ENCODE data around the gene KRTAP4-9. TPM values are rescaled to one million over a fixed set of nuclear protein-coding genes. Genes with fewer than 3 reads are reported as not detected.
"Not testable (repeated sequence)": the region's sequence is repeated elsewhere in the genome, so short reads cannot be mapped to it uniquely, and the experiment has no call there.

Gene KRTAP4-9
- total and polyA plus RNA-seq, 10 of the 15 experiments (the other 5 are each of a cell fraction or from before 2014, with no cell fraction given) = not detected

DNA sequence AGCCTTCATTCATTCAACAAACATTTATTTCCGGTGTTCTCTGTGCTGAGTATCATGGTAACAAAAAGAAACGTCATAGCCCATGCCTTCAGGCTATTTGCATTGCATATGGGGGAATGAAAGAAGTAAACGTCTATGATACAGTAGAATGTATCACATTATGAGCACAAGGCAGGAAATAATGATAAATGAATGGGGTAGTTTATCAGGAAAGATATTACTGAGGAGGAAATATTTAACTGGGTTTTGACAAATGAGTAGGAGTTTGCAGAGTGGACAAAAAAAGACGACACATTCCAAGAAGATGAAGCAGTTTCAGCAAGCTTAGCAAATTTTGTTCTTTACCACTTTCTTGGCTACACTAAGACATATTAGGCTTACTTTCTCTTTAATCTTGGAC is 22.6 kb upstream of the KRTAP4-9 start (continued):
- TF ChIP-seq, protein P1, sequence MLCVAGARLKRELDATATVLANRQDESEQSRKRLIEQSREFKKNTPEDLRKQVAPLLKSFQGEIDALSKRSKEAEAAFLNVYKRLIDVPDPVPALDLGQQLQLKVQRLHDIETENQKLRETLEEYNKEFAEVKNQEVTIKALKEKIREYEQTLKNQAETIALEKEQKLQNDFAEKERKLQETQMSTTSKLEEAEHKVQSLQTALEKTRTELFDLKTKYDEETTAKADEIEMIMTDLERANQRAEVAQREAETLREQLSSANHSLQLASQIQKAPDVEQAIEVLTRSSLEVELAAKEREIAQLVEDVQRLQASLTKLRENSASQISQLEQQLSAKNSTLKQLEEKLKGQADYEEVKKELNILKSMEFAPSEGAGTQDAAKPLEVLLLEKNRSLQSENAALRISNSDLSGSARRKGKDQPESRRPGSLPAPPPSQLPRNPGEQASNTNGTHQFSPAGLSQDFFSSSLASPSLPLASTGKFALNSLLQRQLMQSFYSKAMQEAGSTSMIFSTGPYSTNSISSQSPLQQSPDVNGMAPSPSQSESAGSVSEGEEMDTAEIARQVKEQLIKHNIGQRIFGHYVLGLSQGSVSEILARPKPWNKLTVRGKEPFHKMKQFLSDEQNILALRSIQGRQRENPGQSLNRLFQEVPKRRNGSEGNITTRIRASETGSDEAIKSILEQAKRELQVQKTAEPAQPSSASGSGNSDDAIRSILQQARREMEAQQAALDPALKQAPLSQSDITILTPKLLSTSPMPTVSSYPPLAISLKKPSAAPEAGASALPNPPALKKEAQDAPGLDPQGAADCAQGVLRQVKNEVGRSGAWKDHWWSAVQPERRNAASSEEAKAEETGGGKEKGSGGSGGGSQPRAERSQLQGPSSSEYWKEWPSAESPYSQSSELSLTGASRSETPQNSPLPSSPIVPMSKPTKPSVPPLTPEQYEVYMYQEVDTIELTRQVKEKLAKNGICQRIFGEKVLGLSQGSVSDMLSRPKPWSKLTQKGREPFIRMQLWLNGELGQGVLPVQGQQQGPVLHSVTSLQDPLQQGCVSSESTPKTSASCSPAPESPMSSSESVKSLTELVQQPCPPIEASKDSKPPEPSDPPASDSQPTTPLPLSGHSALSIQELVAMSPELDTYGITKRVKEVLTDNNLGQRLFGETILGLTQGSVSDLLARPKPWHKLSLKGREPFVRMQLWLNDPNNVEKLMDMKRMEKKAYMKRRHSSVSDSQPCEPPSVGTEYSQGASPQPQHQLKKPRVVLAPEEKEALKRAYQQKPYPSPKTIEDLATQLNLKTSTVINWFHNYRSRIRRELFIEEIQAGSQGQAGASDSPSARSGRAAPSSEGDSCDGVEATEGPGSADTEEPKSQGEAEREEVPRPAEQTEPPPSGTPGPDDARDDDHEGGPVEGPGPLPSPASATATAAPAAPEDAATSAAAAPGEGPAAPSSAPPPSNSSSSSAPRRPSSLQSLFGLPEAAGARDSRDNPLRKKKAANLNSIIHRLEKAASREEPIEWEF (IDR thresholded peaks at IDR 0.05; ENCODE audit: insufficient replicate concordance, low read depth, low read length) = no peak
- TF ChIP-seq, protein P2, sequence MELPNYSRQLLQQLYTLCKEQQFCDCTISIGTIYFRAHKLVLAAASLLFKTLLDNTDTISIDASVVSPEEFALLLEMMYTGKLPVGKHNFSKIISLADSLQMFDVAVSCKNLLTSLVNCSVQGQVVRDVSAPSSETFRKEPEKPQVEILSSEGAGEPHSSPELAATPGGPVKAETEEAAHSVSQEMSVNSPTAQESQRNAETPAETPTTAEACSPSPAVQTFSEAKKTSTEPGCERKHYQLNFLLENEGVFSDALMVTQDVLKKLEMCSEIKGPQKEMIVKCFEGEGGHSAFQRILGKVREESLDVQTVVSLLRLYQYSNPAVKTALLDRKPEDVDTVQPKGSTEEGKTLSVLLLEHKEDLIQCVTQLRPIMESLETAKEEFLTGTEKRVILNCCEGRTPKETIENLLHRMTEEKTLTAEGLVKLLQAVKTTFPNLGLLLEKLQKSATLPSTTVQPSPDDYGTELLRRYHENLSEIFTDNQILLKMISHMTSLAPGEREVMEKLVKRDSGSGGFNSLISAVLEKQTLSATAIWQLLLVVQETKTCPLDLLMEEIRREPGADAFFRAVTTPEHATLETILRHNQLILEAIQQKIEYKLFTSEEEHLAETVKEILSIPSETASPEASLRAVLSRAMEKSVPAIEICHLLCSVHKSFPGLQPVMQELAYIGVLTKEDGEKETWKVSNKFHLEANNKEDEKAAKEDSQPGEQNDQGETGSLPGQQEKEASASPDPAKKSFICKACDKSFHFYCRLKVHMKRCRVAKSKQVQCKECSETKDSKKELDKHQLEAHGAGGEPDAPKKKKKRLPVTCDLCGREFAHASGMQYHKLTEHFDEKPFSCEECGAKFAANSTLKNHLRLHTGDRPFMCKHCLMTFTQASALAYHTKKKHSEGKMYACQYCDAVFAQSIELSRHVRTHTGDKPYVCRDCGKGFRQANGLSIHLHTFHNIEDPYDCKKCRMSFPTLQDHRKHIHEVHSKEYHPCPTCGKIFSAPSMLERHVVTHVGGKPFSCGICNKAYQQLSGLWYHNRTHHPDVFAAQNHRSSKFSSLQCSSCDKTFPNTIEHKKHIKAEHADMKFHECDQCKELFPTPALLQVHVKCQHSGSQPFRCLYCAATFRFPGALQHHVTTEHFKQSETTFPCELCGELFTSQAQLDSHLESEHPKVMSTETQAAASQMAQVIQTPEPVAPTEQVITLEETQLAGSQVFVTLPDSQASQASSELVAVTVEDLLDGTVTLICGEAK (IDR thresholded peaks at IDR 0.05; ENCODE audit: borderline replicate concordance) = no peak
- no peak for TF ChIP-seq ZZZ3 (IDR thresholded peaks at IDR 0.05; ENCODE audit: control insufficient read depth, insufficient read length, low read depth)

DNA sequence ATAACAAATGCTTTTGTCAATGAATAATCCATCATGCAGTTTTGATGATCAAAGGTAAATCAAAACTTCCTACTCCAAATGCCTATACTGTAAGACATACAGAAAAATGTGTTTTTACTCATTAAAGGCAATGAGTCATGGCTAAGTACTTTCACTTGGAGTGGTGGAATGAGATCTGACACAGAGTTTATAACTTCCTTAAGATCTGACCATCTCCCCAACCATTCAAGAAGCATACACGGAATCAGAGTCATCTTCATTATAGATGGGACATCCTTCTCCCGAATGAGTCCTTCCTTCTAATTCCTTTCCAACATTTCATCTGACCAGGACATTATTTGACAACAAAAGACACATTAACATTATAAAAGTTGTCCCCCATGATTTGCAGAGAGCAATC is 21.8 kb upstream of the KRTAP4-9 start:
- H3K79me2 ChIP-seq (ENCODE audit: control insufficient read depth, insufficient read depth, low read length); H3K4me1 ChIP-seq (ENCODE audit: control insufficient read depth, insufficient read depth, low read length); RAD21 ChIA-PET (ENCODE audit: unreplicated experiment); H3K4me3 ChIP-seq; intact Hi-C loops (cut with micrococcal nuclease; ENCODE audit: unreplicated experiment); SMC1A ChIA-PET (ENCODE audit: uncharacterized antibody, unreplicated experiment); CTCF ChIA-PET; H3K9me3 ChIP-seq (replicated peaks; ENCODE audit: control insufficient read depth, insufficient read depth, low read length); H3K27ac ChIP-seq (ENCODE audit: control insufficient read depth, insufficient read depth); H4K20me1 ChIP-seq (ENCODE audit: control insufficient read depth, insufficient read depth); BruUV-seq (replicated peaks); in situ Hi-C loops (cut with MboI); H3K36me3 ChIP-seq (ENCODE audit: control insufficient read depth in 2 of 2, insufficient read depth in 2 of 2, low read length in 1 of 2); H3K27me3 ChIP-seq (replicated peaks in 1 of 2; ENCODE audit: control insufficient read depth in 2 of 2, insufficient read depth in 2 of 2, low read length in 1 of 2); DNase-seq (ENCODE audit: low read depth, low spot score); FAIRE-seq; ATAC-seq; POLR2A ChIA-PET; H3K9ac ChIP-seq (ENCODE audit: control insufficient read depth, insufficient read depth, low read length); H3K4me2 ChIP-seq (ENCODE audit: control insufficient read depth, insufficient read depth); H2AFZ ChIP-seq (ENCODE audit: control insufficient read depth, low read depth, low read length): not testable (repeated sequence)
- 0% methylated on average over 1 of the region's 2 CpGs for WGBS (ENCODE audit: insufficient coverage, insufficient replicate concordance, low lambda C conversion rate, missing lambda C conversion rate)

DNA sequence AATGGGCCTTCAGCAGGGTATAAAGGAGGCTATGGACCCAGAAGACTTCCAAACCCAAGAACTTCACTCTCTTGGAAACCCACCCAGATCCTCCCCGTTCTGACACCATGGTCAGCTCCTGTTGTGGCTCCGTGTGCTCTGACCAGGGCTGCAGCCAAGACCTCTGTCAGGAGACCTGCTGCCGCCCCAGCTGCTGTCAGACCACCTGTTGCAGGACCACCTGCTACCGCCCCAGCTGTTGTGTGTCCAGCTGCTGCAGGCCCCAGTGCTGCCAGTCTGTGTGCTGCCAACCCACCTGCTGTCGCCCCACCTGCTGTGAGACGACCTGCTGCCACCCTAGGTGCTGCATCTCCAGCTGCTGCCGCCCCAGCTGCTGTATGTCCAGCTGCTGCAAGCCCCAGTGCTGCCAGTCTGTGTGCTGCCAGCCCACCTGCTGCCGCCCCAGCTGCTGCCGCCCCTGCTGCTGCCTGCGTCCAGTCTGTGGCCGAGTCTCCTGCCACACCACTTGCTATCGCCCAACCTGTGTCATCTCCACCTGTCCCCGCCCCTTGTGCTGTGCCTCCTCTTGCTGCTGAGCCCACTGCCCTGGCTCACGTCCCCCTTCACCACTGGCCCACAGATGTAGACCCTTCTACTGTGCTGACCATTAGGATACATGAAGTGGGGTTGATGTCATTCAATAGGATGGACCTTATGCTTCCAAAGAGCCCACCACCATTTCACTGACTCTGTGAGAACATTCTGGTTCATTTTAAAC is 20.9 kb upstream of the KRTAP4-9 start, which contains the start of gene KRTAP4-7:
TSS of gene KRTAP4-7 (plus strand) at position 51 of the 757 bp plus-strand sequence. CDS start at position 108, 57 bp downstream.
- in situ Hi-C loops (cut with MboI); H2AFZ ChIP-seq (ENCODE audit: control insufficient read depth, low read depth, low read length); H3K4me2 ChIP-seq (ENCODE audit: control insufficient read depth, insufficient read depth); intact Hi-C loops (cut with micrococcal nuclease; ENCODE audit: unreplicated experiment); H3K27ac ChIP-seq (ENCODE audit: control insufficient read depth, insufficient read depth); H3K4me1 ChIP-seq (ENCODE audit: control insufficient read depth, insufficient read depth, low read length); ATAC-seq; SMC1A ChIA-PET (ENCODE audit: uncharacterized antibody, unreplicated experiment); H3K9ac ChIP-seq (ENCODE audit: control insufficient read depth, insufficient read depth, low read length); POLR2A ChIA-PET; H4K20me1 ChIP-seq (ENCODE audit: control insufficient read depth, insufficient read depth); CTCF ChIA-PET; H3K27me3 ChIP-seq (replicated peaks in 1 of 2; ENCODE audit: control insufficient read depth in 2 of 2, insufficient read depth in 2 of 2, low read length in 1 of 2); RAD21 ChIA-PET (ENCODE audit: unreplicated experiment); BruUV-seq (replicated peaks); DNase-seq (ENCODE audit: low read depth, low spot score); H3K4me3 ChIP-seq; H3K9me3 ChIP-seq (replicated peaks; ENCODE audit: control insufficient read depth, insufficient read depth, low read length); H3K36me3 ChIP-seq (ENCODE audit: control insufficient read depth in 2 of 2, insufficient read depth in 2 of 2, low read length in 1 of 2); H3K79me2 ChIP-seq (ENCODE audit: control insufficient read depth, insufficient read depth, low read length); FAIRE-seq: not testable (repeated sequence)
- 5% methylated on average over 9 of the region's 14 CpGs for WGBS (ENCODE audit: insufficient coverage, insufficient replicate concordance, low lambda C conversion rate, missing lambda C conversion rate)
